HG03025 (cell line): ENCODE data around the gene ATP6V0E1.
"Not testable (repeated sequence)": the region's sequence is repeated elsewhere in the genome, so short reads cannot be mapped to it uniquely, and the experiment has no call there.

ENCODE experiments used
- ATAC-seq: cut with Tn5 transposase; IDR thresholded peaks from one replicate; pipeline ENCODE4 v1.9.1; 2021; ENCODE audit warnings: mild to moderate bottlenecking, moderate library complexity; ENCODE audit not compliant: unreplicated experiment, low FRiP score

ATP6V0E1 gene

DNA sequence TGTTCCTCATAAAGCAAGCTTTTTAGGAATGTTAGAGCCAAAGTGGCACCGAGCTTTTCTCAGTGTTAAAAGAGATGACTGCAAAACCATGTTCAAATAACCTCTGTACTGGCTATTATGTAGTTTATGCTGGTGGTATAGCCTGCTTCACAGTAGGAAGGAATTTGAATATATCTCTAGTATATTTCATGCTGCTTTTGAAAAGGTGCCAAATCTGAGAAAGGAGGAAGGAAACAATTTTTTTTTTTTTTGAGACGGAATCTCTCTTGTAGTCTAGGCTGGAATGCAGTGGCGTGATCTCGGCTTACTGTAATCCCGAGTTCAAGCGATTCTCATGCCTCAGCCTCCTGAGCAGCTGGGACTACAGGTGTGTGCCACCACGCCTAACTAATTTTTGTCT lies 86.1 kb downstream of the ATP6V0E1 start:
- ATAC-seq, result no peak

DNA sequence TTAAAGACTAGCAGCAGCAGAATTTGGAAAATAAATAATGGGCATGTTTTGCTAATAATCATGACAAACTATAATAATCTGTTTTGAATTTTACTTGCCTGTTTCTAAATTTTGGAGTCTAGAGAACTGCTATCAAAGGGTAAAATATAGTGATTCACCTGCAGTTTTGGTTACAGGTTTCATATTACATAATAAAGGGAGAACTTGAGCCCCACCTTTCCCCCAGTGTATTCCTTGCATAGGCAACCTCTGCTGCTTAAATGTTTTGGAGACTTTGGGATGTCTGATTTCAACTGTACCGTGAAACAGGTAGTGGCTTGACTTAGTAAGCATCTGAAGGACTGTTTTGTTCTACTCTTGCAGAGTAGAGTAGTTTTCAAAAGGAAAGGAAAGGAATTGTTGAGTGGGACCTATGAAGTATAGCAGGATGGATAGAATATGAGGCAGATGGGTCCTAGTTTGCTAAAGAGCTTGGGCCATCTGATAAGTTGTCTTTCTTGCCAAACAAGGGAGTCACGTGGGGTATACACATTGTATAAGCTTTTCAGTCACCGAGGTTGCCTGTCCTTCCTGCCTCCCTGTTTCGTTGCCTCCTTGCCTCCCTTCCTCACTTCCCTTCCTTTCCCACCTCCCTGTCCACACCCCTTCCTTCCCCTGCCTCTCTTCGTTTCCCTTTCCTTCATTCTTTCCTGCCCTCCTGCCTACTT lies 91.7 kb downstream of the ATP6V0E1 start:
- no peak for ATAC-seq

DNA sequence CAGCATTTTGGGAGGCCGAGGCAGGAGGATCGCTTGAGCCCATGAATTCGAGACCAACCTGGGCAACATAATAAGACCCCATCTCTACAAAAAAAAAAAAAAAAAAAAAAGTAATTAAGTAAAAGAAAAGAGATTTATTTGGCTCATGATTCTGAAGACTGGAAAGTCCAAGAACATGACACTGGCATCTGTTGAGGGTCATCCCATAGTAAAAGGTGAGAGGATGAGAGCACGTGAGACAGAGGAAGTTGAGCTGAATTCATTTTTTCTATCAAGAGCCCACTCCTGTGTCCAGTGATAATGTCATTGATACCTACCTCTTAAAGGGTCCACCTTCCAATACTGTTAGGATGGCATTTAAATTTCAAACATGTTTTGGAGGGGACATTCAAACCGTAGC lies 92.4 kb downstream of the ATP6V0E1 start:
- ATAC-seq, result no peak

DNA sequence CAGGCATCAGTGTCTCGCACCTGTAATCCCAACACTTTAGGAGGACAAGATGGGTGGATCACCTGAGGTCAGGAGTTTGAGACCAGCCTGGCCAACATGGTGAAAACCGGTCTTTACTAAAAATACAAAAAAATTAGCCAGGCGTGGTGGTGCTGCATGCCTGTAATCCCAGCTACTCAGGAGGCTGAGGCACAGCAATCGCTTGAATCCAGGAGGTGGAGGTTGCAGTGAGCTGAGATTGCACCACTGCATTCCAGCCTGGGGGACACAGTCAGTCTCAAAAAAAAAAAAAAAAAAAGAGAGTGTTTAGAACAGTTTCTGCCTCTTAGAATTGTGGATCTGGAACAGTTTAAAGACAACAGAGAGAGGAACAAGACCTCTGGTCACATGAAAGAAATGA lies 92.9 kb downstream of the ATP6V0E1 start:
- not testable (repeated sequence) for ATAC-seq

DNA sequence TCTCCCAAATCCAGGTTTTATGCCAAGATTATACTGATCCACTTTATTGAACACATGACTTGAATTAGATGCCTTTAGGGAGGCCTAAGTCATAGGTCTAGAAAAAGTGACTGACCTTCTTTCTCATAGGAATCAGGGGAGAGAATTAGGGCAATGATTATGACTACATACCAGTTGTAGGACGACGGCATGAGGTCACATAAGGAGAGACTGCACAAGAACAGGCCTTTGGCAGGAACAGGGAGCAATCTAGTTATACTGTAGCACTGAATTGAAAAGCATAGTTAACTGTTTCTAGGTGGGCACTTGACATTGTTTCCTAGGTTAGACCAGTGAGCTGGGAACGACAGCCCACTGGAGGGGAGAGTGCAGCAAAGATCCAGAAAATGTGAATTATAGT lies 95.3 kb downstream of the ATP6V0E1 start:
- ATAC-seq, result no peak
